PFSK-1 (cell line): ENCODE measurements around the gene C2orf76.

ENCODE experiments used
- REST ChIP-seq, 2 experiments: IDR thresholded peaks; 2 replicates each; pipeline versions ENCODE4 v1.6.1 to v1.8.0; 2011 to 2012; ENCODE audit warnings: low read depth in 2 of 2, low read length in 2 of 2, control low read depth in 1 of 2, inconsistent platforms in 1 of 2, mild to moderate bottlenecking in 1 of 2, moderate library complexity in 1 of 2; ENCODE audit not compliant: insufficient read depth in 1 of 2
- TAF1 ChIP-seq: IDR thresholded peaks from 2 replicates; pipeline ENCODE4 v1.6.1; 2012; ENCODE audit warnings: low read length, control low read depth, borderline replicate concordance; ENCODE audit not compliant: insufficient read depth

GRCh38 chr2:119255760-119256581 is 110.7 kb downstream of the C2orf76 start:
- TF ChIP-seq TAF1 (no peak), REST (IDR thresholded peaks at IDR 0.05; ENCODE audit: insufficient read depth in 1 of 2, low read depth in 2 of 2, low read length in 2 of 2) (0 out of 4 replicates have a peak, but pooled peaks of 1 of the 2 experiments have one; percentile 31)
